ENCODE data around the gene PBX4. TPM values are rescaled to one million over a fixed set of nuclear protein-coding genes. Genes with fewer than 3 reads are reported as not detected.
A peak's percentile ranks its signal among the peaks of the same experiment; 100 is the strongest.

The PBX4 gene
- total RNA-seq, 1 donor from 2014 or later, result 2.7 TPM

DNA sequence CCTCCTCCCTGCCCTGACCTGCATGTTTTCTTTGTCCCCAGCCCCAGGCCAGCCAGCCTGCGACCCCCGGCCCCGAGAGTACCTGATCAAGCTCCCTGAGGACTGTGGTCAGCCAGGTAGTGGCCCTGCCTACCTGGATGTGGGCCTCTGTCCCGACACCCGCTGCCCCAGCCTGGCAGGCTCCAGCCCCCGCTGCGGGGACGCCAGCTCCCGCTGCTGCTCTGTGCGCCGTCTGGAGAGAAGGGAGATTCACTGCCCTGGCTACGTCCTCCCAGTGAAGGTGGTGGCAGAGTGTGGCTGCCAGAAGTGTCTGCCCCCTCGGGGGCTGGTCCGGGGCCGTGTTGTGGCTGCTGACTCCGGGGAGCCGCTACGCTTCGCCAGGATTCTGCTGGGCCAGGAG is 74.8 kb downstream of the PBX4 start:
- H3K4me3 ChIP-seq (ENCODE audit: low read depth, low read length), result no peak overlapping the region
- TF ChIP-seq, protein P1, sequence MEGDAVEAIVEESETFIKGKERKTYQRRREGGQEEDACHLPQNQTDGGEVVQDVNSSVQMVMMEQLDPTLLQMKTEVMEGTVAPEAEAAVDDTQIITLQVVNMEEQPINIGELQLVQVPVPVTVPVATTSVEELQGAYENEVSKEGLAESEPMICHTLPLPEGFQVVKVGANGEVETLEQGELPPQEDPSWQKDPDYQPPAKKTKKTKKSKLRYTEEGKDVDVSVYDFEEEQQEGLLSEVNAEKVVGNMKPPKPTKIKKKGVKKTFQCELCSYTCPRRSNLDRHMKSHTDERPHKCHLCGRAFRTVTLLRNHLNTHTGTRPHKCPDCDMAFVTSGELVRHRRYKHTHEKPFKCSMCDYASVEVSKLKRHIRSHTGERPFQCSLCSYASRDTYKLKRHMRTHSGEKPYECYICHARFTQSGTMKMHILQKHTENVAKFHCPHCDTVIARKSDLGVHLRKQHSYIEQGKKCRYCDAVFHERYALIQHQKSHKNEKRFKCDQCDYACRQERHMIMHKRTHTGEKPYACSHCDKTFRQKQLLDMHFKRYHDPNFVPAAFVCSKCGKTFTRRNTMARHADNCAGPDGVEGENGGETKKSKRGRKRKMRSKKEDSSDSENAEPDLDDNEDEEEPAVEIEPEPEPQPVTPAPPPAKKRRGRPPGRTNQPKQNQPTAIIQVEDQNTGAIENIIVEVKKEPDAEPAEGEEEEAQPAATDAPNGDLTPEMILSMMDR (conservative IDR thresholded peaks at IDR 0.05; ENCODE audit: low read depth, low read length), result no peak
- no peak for DNase-seq (ENCODE audit: low read depth)

DNA sequence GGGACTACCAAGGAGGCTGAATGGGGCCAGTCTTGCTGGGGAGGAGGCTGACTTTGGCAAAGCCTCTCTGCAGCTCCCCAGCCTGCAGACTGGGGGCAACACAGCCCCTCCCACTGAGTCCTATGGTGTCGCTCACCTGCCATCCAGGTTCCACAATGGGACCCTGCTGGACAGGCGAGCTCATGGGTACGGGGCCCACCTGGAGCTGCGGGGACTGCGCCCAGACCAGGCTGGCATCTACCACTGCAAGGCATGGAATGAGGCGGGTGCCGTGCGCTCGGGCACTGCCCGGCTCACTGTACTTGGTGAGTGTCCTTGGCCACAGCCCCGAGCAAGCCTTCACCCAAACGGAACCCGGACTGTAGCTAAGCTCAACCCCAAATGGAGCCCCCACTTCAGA is 75.4 kb downstream of the PBX4 start:
- DNase-seq (ENCODE audit: low read depth), result no peak
- H3K4me3 ChIP-seq (ENCODE audit: low read depth, low read length), result no peak overlapping the region
- TF ChIP-seq, protein P1 (conservative IDR thresholded peaks at IDR 0.05; ENCODE audit: low read depth, low read length), result no peak

DNA sequence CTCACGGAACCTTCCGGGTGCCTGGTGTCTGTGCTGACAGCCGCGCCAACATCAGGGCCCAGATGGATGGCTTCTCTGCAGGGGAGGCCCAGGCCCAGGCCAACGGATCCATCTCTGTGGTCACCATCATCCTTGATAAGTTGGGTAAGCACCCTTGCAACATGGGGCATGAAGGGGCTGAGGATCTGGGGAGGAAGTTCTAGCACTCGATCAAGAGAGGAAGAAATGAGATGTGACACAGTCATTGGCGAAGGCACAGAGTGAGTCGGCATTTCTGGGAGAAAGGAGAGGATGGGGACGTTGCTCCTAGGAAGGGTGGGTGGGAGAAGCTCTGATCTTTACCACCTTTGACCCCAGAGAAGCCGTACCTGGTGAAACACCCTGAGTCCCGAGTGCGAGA is 76.0 kb downstream of the PBX4 start:
- TF ChIP-seq, protein P1 (conservative IDR thresholded peaks at IDR 0.05; ENCODE audit: low read depth, low read length), result no peak
- no peak for DNase-seq (ENCODE audit: low read depth)
- no peak overlapping the region for H3K4me3 ChIP-seq (ENCODE audit: low read depth, low read length)

DNA sequence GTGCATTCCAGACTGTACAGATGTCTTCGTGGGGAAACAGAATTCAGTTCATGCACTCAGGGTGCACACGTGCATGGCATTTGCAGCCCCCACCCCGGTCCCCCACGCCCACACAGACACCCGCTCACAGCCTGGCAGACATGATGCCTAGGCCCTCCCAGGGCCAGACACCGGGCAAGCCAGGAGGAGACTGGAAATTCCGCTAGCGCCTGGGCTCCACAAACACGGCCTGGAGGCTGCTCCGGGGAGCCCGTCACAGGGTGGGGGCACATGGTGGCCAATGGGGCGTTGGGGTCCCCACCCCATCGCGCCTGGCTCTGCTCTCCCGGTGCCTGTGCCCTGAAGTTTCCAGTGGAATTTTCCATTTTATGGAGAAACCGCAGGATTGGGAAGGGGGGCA is 76.9 kb downstream of the PBX4 start:
- H3K4me3 ChIP-seq (ENCODE audit: low read depth, low read length), result no peak overlapping the region
- TF ChIP-seq, protein P1 (conservative IDR thresholded peaks at IDR 0.05; ENCODE audit: low read depth, low read length), result no peak
- DNase-seq (ENCODE audit: low read depth), result no peak

DNA sequence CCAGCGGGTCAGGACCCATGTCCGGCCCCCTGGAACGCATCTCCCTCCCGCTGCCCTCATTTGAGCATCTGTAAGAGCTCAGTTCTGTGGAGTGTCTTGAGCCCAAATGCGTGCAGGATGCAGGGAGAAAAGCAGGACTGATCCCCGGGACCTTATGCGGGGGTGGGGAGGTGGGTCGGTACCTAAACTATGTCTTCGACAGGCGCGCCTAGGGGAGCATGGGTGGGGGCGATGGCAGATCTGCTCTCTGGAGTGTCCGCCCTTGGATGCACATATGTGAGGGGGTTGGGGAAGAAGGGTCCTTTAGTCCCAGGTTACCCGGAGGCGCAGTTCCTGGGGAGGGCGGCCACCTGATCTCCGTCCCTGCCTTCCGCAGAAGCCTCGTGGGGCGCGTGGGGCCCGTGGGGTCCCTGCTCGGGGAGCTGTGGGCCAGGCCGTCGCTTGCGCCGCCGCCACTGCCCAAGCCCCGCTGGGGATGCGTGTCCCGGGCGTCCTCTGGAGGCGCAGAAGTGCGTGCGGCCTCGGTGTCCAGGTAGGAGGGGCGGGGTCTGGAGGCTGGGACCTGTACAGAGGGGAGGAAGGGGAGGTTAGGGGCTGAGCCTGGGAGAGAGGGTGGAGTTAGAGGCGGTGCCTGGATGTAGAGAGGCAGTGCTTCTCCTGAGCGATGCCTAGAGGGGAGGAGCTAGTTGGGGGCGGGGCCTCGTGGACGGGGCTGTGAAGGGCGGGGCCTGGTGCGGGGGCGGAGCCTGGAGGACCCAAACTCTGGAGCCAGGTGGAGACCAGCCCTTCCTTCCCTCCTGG is 77.6 kb downstream of the PBX4 start:
- H3K4me3 ChIP-seq (ENCODE audit: low read depth, low read length), result peak overlapping the region; percentile 19
- TF ChIP-seq, protein P1 (conservative IDR thresholded peaks at IDR 0.05; ENCODE audit: low read depth, low read length), result no peak
- DNase-seq (ENCODE audit: low read depth), result no peak

DNA sequence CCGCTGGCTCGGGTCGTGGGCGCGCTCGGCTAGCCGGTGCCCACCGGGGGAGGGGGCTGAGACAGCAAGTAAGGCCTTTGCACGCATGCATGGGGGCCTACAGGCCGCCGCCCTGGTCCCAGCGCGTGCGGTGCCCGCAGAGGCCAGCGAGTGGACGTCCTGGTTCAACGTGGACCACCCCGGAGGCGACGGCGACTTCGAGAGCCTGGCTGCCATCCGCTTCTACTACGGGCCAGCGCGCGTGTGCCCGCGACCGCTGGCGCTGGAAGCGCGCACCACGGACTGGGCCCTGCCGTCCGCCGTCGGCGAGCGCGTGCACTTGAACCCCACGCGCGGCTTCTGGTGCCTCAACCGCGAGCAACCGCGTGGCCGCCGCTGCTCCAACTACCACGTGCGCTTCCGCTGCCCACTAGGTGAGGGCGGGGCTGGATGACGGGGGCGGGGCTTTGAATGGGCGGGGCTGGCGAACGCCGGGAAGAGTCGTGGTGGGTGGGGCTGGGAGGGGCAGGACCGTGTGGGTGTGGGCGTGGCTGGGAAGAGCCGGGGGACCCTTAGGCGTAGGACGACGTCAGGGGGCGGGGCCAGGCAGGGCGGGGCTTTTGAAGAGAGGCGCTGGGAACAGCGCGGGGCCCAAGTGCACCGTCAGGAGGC is 78.3 kb downstream of the PBX4 start:
- peak overlapping the region; percentile 19 for H3K4me3 ChIP-seq (ENCODE audit: low read depth, low read length)
- DNase-seq (ENCODE audit: low read depth), result no peak
- TF ChIP-seq, protein P1 (conservative IDR thresholded peaks at IDR 0.05; ENCODE audit: low read depth, low read length), result no peak
